Esophagus squamous epithelium (tissue), 4 donors: ENCODE results near the gene METRN.

ENCODE experiments used
- CTCF ChIP-seq, 6 experiments: fragments of 450-650 bp in 4 of 6; fragments of 200-600 bp in 2 of 6; sonication (generic) in 2 of 6; IDR thresholded peaks; one replicate each; pipeline ENCODE4 v1.5.1; 2016 to 2019; ENCODE audit warnings: antibody characterized with exemption in 6 of 6, mild to moderate bottlenecking in 4 of 6, moderate library complexity in 4 of 6
- POLR2A ChIP-seq, 4 donors: fragments of 450-650 bp; IDR thresholded peaks; one replicate each; pipeline ENCODE4 v1.6.1; 2017; ENCODE audit warnings: antibody characterized with exemption in 4 of 4, mild to moderate bottlenecking in 4 of 4, moderate library complexity in 3 of 4

- TF ChIP-seq CTCF (IDR thresholded peaks at IDR 0.05) (no peak), POLR2A (IDR thresholded peaks at IDR 0.05) (no peak)
These were observed 27.2 kb downstream of the METRN start for GRCh38 chr16:741986-742629.
